Brain pericyte (primary cell): ENCODE results near the gene HIPK4.
"Not testable (repeated sequence)": the region's sequence is repeated elsewhere in the genome, so short reads cannot be mapped to it uniquely, and the experiment has no call there.

ENCODE experiments used
- DNase-seq: peaks from one replicate; pipeline ENCODE4 v3.0.0-alpha.2; 2012; ENCODE audit warnings: low read depth, low spot score

HIPK4 gene

DNA sequence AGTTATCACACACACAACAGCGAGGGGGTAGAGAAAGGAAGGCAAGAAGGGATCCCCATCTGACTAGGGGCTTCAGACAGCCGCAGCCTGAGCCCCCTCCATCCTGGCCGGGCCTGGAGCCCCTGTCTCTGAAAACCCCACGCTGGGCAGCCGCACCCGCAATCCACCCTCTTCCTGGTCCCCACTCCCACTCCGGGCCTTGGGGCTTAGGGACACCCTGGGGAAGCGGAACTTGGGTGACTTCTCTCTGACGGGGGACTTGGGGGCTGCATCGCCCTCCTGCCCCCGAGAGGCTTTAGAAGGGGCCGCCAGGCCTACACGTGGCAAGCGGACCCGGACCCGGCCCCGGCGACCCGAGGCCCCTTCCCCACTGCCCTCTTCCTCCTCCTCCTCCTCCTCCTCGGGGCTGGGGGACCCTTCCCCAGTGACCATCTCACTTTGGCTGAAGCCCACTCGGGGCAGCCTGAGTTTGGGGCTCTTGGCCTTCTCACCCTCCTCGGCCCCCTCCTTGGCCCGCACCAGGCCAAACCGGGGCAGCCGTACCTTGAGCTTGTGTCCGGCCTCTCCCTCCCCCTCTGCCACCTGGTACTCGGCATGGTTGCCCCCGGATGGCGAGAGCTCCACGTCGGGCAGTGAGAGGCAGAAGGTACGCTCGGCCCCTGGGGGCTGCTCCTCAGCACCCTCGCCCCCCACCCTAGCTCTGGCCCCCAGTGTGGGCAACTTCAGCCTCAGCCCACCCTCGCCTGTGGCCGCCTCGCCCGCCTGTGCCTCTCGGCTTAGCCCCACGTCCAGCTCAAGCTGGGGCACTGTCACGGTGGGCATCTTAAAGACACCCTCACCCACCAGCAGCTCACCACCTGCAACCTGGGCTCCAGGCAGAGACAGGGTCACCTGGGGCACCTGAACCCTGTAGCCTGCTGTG lies 4.2 kb upstream of the HIPK4 start:
- no peak for DNase-seq

DNA sequence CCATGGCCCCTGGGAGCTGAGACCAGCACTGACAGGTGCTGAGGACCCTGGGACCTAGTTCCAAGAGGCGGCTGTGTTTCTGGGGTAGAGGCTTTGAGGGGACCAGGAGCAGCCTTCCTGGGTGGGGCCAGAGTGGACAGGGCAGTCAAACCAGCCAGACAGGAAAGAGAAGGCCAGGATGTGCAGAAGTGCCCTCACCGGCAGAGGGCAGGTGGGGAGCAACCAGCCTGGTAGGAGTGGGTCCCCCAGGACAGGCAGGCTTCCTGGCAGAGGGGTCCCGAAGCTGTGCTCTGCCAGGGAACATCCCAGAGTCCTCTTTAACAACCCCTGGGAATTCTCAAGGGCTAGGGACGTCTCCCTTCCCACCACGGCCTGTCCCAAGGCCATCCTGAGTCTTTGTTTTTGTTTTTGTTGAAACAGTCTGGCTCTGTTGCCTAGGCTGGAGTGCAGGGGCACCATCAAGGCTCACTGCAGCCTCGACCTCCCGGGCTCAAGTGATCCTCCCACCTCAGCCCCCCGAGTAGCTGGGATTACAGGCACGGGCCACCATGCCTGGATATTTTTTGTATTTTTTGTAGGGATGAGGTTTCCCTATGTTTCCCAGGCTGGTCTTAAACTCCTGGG lies 3.0 kb upstream of the HIPK4 start:
- DNase-seq, result no peak

DNA sequence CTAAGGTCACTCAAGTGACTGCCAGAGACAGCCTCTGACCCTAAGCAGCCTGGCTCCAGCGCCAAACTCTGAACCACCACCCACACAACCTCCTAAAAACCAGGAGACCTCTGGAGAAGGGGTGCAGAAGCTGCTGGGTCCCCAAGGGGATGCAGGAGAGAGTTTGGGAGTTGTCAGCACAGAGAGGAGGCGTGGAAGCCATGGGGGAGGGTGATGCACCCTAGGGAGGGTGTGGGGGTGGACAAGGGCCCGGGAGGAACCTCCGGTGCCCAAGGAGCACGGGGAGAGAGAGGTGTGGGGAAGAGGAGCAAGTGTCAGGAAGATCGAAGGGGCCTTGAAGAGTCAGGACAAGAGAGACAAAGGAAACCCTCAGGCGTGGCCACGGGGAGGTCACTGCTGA lies 2.1 kb upstream of the HIPK4 start:
- DNase-seq, result no peak

DNA sequence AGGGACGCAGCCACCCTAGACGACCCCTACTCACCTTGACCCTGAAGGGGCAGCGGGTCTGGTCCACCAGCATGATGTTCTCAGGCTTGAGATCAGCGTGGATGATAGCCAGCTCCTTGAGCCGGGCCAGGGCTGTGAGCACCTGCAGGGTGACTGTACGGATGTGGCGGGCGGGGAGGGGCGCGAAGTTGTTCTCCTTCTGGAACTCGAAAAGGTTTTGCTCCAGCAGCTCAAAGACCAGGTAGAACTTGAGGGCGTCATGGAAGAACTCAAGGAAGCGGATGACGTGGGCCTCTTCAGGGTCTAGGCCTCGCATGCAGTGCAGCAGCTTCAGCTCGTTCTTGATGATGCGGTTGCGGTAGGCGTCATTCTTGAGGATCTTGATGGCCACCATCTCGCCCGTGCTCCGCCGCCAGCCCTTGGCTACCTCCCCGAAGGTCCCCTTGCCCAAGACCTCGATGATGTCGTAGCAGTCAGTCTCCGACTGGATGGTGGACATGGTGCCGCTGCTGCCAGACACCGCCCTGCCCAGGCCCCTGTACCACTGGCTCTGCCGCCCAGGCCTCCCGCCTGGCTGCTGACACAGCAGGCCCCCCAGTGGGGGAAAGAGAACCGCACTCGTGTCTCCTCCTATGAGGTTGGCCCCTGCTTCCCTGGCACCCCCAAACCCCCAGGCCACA lies 437 bp downstream of the HIPK4 start:
- no peak for DNase-seq

DNA sequence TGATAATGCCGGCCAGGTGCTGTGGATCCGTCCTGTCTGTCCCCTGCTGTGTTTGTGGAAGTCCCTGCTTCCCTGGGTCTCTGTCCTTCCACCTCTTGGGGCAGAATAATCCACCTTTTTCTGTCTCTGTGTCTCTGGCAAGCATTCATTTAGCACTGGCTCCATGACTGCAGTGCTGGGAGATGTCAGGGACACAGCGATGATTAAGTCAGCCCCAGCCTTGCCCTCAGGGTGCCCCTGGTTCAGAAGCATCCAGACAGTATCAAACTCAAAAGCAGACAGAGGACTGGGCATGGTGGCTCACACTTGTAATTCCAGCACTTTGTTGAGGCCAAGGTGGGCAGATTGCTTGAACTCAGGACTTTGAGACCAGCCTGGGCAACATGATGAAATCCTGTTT lies 1.5 kb downstream of the HIPK4 start:
- DNase-seq, result no peak

DNA sequence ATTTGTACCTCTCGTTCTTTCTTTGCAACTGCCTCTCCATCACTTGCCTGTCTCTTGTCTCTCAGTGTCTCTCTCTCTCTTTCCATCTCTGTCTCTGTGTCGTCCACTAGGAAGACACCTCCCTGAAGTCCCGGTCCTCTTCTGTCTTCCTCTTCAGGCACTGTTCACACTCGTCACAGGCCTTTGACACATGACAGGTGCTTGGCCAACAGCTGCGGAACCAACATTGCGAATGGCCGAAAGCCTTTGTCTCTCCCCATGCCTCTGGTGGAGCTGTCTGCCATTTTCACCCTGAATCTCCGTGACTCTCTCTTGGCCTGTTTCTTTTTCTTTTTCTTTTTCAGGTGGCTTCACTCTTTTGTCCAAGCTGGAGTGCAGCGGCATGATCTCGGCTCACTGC lies 2.8 kb downstream of the HIPK4 start:
- DNase-seq, result no peak

DNA sequence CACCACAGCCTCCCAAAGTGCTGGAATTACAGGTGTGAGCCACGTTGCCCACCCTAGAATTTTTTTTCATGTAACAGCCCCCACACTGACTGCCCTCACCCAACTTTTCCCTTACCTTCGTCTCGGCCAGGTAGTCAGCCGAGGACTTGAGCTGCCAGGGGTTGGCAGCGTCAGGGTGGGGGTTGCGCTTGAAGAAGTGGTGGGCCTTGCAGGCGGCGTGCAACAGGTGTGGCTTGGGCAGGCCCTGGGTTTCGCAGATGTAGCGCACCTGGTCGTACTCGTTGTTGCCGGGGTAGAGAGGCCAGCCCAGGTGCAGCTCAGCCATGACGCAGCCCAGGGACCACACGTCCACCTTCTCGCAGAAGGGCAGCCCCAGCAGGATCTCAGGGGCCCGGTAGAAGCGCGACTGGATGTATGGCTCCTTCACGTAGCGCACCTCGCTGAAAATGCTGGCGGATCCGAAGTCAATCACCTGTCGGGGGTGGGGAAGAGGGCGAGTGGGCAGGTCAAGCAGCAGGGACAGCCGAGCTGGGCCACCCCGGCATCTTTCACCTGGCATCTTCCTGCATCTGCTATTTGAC lies 6.2 kb downstream of the HIPK4 start:
- DNase-seq, result no peak

DNA sequence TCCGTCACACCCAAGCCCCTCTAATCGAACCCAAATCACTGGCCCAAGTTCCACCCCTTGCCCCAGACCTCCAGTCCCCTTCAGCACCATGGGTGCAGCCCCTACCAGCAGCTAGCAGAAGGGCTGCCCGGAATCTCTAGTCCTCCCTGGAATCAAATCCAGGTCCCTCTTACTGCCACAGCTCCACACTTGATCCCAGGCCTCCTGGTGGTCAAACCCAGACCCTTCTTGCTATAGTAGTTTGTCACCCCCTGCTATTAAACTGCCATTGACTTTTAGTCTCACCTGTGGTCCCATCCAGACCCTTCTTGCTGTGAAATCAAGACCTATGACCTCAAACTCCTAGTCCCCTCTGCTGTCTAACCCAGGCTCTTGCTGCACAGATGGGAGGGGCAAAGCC lies 8.7 kb downstream of the HIPK4 start:
- no peak for DNase-seq

DNA sequence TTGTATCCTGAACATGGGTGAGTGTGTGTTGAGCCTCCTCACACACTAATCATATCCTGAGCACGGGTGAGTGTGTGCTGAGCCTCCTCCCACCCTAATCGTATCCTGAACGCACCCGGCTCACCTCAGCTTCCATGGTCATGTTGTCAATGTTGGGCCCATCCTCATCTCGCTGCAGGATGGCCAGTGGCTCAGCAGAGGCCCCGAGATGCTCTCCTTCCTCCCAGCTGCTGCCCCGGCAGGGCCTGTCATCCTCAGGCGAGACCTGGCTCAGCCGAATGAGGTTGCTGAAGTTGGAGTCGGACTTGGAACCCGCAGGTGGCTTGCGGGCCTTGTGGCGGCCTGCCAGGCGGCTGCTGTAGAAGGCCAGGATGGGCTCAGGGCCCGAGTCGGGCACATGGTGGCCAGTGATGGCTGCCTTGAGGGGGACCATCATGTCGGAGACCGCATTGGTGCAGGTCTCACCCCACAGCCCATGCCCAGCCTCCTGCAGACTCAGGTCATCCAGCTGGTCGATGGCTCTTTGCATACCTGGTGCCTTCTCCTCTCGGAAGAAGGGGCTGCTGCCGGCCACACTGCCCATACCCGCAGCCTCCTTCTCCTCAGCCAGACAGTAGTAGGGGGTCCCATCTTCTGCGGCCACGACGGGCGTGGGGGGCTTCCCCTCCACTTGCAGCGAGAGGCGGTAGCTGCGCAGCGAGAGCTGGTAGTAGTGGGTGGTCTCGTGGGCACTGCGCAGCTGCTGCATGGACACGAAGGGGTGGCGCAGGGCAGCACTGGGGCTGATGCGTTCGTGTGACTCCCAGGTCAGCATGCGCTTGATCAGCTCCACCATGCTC lies 9.6 kb downstream of the HIPK4 start:
- no peak for DNase-seq

DNA sequence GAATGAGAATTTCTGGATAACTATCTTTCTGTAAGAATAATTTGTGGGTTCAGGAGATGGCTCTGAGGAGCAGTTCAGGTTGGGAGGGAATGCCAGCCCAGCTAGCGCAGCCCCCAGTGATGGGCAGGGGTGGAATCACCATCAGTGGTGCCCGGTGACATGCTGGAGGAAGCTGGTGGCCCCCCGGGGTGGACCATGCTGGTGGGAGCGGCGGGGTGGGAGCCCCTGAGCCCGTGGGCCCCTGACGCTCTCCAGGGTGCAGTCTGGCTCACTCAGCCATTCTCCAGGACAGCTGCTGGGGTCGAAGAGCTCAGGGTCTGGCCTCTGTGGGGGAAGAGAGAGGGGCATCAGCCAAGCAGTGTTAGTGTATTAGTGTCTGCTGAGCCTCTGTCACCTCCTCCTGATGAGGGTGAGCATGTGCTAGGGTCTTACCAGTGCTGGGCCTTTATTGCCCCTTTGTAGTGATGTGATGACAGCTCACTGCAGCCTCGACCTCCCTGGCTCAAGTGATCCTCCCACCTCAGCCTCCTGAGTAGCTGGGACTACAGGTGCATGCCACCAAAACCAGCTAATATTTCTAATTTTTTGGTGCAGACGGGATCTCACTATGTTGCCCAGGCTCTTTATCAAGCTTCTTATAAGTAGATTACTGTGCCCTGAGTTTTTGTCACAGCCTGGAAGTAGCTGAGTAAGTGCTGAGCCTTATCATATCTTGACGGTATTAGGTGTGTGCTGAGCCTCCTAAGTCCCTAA lies 10.4 kb downstream of the HIPK4 start:
- no peak for DNase-seq

DNA sequence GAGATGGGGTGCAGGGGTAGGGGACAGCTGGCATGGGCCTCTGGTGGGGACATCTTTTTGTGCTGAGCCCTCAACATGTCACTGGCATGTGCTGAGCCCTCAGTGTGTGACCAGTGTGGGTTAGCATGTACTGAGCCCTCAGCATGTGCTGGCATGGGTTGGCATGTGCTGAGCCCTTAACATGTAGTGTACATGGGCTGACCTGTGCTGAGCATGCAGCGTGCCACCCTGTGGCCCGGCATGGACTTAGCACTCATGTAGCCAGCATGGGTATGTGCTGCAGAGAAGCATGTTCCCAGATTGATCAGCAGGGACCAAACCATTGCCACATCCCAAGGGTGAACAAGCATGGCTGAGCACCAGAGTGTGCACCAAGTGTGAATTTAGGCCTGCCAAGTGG lies 11.5 kb downstream of the HIPK4 start:
- DNase-seq, result no peak

DNA sequence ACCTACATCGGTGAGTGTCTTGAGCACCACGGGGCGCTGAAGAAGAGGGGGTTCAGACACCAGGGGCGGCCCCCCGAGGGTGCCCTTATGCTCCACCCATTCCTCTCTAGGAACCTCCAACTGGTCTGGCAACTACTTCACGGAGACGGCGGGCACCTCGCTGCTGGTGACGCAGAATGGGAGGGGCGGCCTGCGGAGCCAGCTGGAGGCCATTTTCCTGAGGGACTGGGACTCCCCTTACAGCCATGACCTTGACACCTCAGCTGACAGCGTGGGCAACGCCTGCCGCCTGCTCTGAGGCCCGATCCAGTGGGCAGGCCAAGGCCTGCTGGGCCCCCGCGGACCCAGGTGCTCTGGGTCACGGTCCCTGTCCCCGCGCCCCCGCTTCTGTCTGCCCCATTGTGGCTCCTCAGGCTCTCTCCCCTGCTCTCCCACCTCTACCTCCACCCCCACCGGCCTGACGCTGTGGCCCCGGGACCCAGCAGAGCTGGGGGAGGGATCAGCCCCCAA lies 12.1 kb downstream of the HIPK4 start:
- no peak for DNase-seq

DNA sequence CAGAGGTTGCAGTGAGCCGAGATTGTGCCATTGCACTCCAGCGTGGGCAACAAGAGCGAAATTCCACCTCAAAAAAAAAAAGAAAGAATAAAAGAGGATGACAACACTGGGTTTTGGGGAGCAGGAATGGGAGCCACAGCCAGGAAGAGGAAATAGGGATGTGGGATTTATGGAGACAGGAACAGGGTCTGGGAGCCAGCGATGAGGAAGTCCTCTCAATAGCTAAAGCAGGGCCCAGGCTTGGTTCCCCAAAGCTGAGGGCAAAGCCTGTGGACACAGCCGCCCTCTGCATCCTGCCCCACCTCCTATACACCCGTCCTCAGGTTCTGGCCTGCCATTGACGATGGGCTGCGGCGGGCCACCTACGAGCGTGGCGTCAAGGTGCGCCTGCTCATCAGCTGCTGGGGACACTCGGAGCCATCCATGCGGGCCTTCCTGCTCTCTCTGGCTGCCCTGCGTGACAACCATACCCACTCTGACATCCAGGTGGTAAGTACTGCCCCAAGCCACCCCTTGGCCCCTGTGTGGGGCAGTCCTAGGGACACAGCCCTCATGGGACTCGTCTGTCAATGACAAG lies 13.6 kb downstream of the HIPK4 start:
- DNase-seq, result no peak

DNA sequence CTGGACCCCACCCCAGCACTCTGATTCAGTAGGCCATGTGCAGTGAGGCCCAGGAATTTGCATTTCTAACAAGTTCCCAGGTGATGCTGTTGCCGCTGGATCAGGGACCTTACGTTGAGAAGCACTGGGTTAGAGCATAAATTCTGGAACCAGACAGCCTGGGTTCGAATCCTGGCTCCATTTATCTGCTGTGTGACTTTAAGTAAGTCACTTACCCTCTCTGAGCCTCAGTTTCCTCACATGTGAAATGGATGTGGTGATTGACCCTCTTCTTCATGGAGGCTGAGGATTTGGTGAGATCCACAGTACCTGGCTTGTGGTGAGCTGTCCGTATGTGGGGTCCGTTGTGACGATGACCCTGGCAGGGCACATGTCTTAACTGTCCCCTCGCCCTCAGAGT lies 15.9 kb downstream of the HIPK4 start:
- DNase-seq, result no peak

DNA sequence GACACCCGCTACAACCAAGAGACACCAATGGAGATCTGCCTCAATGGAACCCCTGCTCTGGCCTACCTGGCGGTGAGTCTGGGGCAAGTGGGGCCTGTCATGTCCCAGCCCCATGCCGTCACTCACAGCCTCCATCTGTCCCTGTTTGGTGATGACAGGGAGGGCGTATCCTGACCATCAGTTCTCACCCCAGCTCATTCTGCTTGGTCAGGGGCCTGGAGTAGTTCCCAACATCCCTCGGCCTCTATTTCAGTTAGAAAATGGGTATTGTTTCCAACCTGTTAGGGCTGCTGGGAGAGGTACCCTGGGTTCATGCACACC lies 18.2 kb downstream of the HIPK4 start:
- DNase-seq, result no peak

DNA sequence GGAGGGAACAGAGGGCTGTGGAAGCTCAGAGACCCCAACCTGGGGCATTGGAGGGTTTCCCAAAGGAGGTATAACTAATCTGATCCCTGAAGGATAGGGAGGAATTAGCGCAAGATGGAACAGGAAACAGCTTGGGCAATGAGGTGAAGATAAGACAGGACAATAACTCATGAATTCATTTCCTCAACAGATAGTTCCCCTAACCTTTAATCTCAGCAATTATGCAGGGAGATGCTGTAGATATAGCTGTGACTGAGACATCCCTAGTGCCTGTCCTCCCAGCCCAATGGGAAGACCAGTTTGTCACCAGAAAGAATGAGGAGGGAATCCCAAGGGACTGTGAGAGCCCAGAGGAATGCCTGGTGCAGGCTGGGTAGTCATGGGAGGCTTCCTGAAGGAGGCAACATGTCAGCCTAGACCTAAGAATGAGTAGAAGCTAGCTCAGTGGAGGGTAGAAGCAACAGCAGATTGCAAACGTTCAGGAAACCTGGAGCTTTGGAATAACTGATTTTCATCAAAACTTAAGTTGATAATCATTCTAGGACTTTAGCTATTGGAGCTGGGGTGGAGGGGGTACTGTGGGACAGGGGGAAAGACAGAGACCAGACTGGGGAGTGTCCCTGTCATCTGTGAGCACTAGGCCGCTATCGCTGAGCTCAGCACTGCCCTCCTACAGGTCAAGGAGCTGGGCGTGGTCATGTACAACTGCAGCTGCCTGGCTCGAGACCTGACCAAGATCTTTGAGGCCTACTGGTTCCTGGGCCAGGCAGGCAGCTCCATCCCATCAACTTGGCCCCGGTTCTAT lies 18.8 kb downstream of the HIPK4 start:
- no peak for DNase-seq

DNA sequence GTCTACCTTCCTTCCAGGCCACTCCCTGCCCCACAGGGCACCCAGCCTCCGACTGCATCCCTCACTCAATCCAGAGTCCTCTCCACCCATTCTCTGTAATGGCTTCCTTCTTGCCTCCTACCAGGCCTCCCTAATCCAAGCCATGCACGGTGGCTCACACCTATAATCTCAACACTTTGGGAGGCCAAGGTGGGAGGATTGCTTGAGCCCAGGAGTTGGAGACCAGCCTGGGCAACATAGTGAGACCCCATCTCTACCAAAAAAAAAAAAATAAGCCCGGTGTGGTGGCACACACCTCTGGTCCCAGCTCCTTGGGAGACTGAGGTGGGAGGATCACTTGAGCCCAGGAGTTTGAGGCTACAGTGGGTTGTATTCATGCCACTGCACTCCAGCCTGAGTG lies 19.7 kb downstream of the HIPK4 start:
- not testable (repeated sequence) for DNase-seq

DNA sequence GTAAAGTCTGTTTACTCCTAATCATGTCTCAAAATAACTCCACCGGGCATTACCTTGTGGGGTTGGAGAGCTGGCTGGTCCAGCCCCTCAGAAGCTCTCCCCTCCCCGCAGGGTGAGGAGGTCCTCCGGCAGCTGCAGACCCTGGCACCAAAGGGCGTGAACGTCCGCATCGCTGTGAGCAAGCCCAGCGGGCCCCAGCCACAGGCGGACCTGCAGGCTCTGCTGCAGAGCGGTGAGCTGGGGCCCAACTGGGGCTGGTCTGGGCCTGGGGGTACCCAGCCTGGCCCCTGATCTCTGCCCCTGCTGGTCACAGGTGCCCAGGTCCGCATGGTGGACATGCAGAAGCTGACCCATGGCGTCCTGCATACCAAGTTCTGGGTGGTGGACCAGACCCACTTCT lies 20.2 kb downstream of the HIPK4 start:
- no peak for DNase-seq
